Sigmoid colon (tissue), 7 donors: ENCODE results near the gene TGFBI. TPM values are rescaled to one million over a fixed set of nuclear protein-coding genes. Genes with fewer than 3 reads are reported as not detected.
"Not testable (repeated sequence)": the region's sequence is repeated elsewhere in the genome, so short reads cannot be mapped to it uniquely, and the experiment has no call there.

Source experiments
- DNase-seq: peaks from one replicate; pipeline ENCODE4 v3.0.0-alpha.2; 2019
- H3K27ac ChIP-seq, 4 donors: fragments of 200-600 bp; sonication (generic); one replicate each; pipeline ENCODE4 v1.5.1; 2016 to 2019; ENCODE audit warnings: mild to moderate bottlenecking in 1 of 4
- H3K27me3 ChIP-seq, 3 donors: fragments of 200-600 bp; sonication (generic); one replicate each; pipeline ENCODE4 v1.5.1; 2019; ENCODE audit warnings: mild to moderate bottlenecking in 1 of 3
- H3K36me3 ChIP-seq, 4 donors: fragments of 200-600 bp; sonication (generic); one replicate each; pipeline ENCODE4 v1.5.1; 2016 to 2019
- H3K4me1 ChIP-seq, 4 donors: fragments of 200-600 bp; sonication (generic); one replicate each; pipeline ENCODE4 v1.5.1; 2017 to 2019
- H3K4me3 ChIP-seq, 4 donors: fragments of 200-600 bp; sonication (generic); one replicate each; pipeline ENCODE4 v1.5.1; 2017 to 2019; ENCODE audit warnings: mild to moderate bottlenecking in 2 of 4, moderate library complexity in 1 of 4
- H3K9me3 ChIP-seq, 4 donors: fragments of 200-600 bp in 3 of 4; sonication (generic) in 3 of 4; one replicate each; pipeline versions ENCODE4 v1.5.1 to v1.6.1; 2013 to 2019
- EP300 ChIP-seq, 4 donors: sonication (generic); formaldehyde crosslinking; IDR thresholded peaks; one replicate each; pipeline ENCODE4 v1.6.1; 2017; ENCODE audit warnings: antibody characterized with exemption in 4 of 4
- POLR2A ChIP-seq, 2 donors: fragments of 450-650 bp; IDR thresholded peaks; one replicate each; pipeline ENCODE4 v1.6.1; 2016; ENCODE audit warnings: antibody characterized with exemption in 2 of 2, mild to moderate bottlenecking in 2 of 2, moderate library complexity in 2 of 2
- POLR2AphosphoS5 ChIP-seq, 4 donors: sonication (generic); formaldehyde crosslinking; IDR thresholded peaks; one replicate each; pipeline ENCODE4 v1.6.1; 2017; ENCODE audit warnings: antibody characterized with exemption in 4 of 4
- WGBS, 2 donors: extraction: QIAGEN DNeasy Blood & Tissue Kit; methylation state at CpG; one replicate each; pipeline ENCODE4 v1.1.7; 2013; 5-methylcytosine and 5-hydroxymethylcytosine counted together
- intact Hi-C: fragments of 100-400 bp; cut with DNase I; formaldehyde crosslinking; loops from one replicate; pipeline ENCODE4 v1.15.1; 2023
- polyA plus RNA-seq, 3 donors: library from polyadenylated mRNA; stranded (reverse); fragments of 200-250 nt; gene quantifications; one replicate each; pipeline ENCODE4 v1.2.3, GENCODE V29; 2013
- total RNA-seq, 4 donors: library from RNA; depleted of rRNA; stranded (reverse); fragments of >200 nt; gene quantifications; one replicate each; pipeline ENCODE4 v1.1.0, GENCODE V29; 2016
- TF ChIP-seq, protein P1 (sequence below), 4 experiments: fragments of 450-650 bp in 3 of 4; fragments of 200-600 bp in 1 of 4; IDR thresholded peaks; one replicate each; pipeline ENCODE4 v1.5.1; 2016 to 2019; ENCODE audit warnings: antibody characterized with exemption in 4 of 4, mild to moderate bottlenecking in 3 of 4, moderate library complexity in 2 of 4
- donor health status: healthy with polysubstance abuse.
- donor health status: Bipolar disorder and iron deficiency.
- donor health status: healthy.

Gene TGFBI
- total and polyA plus RNA-seq, 7 donors, result 48.6 to 178 (median 67.4) TPM

- peak overlapping the region in 1 of 4 donors; percentile 19 for H3K27ac ChIP-seq
- peaks cover 0 to 10% (median 4%) of the 10 kb centered on the region in 4 donors for H3K36me3 ChIP-seq
- DNase-seq, result no peak
- peaks cover 0 to 3% (median 0%) of the 10 kb centered on the region in 4 donors for H3K9me3 ChIP-seq
- H3K4me1 ChIP-seq, result peaks cover 0 to 34% (median 30%) of the 10 kb centered on the region in 4 donors
- WGBS, 2 donors, result 32 to 61% methylated on average over 4 of the region's 4 CpGs
- no peaks in the 10 kb centered on the region for H3K27me3 ChIP-seq
- no peak for TF ChIP-seq EP300 (IDR thresholded peaks at IDR 0.05)
- TF ChIP-seq POLR2AphosphoS5 (IDR thresholded peaks at IDR 0.05), result no peak
- no peak for TF ChIP-seq POLR2A (IDR thresholded peaks at IDR 0.05)
- TF ChIP-seq, protein P1, sequence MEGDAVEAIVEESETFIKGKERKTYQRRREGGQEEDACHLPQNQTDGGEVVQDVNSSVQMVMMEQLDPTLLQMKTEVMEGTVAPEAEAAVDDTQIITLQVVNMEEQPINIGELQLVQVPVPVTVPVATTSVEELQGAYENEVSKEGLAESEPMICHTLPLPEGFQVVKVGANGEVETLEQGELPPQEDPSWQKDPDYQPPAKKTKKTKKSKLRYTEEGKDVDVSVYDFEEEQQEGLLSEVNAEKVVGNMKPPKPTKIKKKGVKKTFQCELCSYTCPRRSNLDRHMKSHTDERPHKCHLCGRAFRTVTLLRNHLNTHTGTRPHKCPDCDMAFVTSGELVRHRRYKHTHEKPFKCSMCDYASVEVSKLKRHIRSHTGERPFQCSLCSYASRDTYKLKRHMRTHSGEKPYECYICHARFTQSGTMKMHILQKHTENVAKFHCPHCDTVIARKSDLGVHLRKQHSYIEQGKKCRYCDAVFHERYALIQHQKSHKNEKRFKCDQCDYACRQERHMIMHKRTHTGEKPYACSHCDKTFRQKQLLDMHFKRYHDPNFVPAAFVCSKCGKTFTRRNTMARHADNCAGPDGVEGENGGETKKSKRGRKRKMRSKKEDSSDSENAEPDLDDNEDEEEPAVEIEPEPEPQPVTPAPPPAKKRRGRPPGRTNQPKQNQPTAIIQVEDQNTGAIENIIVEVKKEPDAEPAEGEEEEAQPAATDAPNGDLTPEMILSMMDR (IDR thresholded peaks at IDR 0.05), result no peak
- H3K4me3 ChIP-seq, result no peak overlapping the region
- intact Hi-C loops, result no loop called here
Measured at GRCh38 chr5:136040746-136041415, 12.1 kb downstream of the TGFBI start.

- whole genome bisulfite sequencing, 2 donors, result 76 to 82% methylated on average over 1 of the region's 1 CpG
- no peak overlapping the region for H3K4me3 ChIP-seq
- no peak overlapping the region for H3K27ac ChIP-seq
- H3K27me3 ChIP-seq, result no peaks in the 10 kb centered on the region
- DNase-seq, result no peak
- intact Hi-C loops, result no loop called here
- peaks cover 0 to 22% (median 18%) of the 10 kb centered on the region in 4 donors for H3K4me1 ChIP-seq
- H3K36me3 ChIP-seq, result peaks cover 0 to 21% (median 7%) of the 10 kb centered on the region in 4 donors
- TF ChIP-seq EP300 (IDR thresholded peaks at IDR 0.05) (no peak), POLR2AphosphoS5 (IDR thresholded peaks at IDR 0.05) (no peak), POLR2A (IDR thresholded peaks at IDR 0.05) (no peak)
- TF ChIP-seq, protein P1 (IDR thresholded peaks at IDR 0.05), result no peak
- H3K9me3 ChIP-seq, result peaks cover 0 to 3% (median 0%) of the 10 kb centered on the region in 4 donors
Measured at GRCh38 chr5:136042156-136042555, 13.4 kb downstream of the TGFBI start.

DNA sequence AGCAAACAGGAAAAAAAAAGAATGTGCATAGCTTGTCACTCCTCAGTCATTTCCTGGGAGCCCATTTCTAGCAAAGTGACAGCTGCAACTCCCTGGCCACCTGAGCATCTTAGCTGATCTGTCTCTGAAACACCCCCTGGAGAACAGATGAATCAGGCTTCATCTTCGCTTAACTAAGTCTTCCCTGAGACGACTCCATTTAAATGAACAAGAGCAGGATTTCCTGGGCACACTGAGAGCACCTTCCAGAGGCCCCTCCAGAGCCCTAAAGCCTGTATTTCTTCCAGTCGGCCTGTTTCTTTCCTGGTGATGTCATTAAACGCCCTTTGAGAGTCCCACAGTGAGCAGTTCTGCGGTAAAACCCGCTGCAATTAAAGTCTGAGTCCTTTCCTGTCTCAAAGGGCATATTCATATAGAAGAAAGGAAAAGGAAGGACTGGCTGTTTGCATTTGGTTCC is 13.9 kb downstream of the TGFBI start:
- no peak for DNase-seq
- no peaks in the 10 kb centered on the region for H3K27me3 ChIP-seq
- intact Hi-C loops, result no loop called here
- peaks cover 0 to 20% (median 12%) of the 10 kb centered on the region in 4 donors for H3K4me1 ChIP-seq
- 16 to 20% methylated on average over 6 of the region's 6 CpGs for WGBS, 2 donors
- H3K4me3 ChIP-seq, result no peak overlapping the region
- peaks cover 0 to 25% (median 10%) of the 10 kb centered on the region in 4 donors for H3K36me3 ChIP-seq
- H3K27ac ChIP-seq, result no peak overlapping the region
- H3K9me3 ChIP-seq, result peaks cover 0 to 3% (median 0%) of the 10 kb centered on the region in 4 donors
- TF ChIP-seq POLR2A (IDR thresholded peaks at IDR 0.05) (no peak), EP300 (IDR thresholded peaks at IDR 0.05) (no peak), POLR2AphosphoS5 (IDR thresholded peaks at IDR 0.05) (no peak)
- TF ChIP-seq, protein P1 (IDR thresholded peaks at IDR 0.05), result no peak

DNA sequence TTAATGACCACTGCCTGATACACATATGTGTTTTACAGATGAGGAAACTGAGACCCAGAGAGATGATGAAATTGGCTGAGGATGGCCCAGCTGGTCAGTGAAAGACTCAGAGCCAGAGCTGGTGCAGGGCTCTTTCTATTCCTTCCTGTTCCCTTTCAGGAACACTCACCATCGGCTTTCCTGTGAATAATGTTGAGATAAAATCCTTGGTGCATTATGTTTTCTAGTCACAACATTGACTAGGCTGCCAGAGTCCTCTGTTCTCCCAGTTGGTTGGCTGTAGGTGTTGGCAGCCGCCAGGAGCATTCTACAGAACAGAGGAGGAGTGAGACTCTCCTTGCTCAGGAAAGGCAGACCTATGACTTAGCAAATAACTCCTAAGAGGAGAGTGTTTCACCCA is 14.8 kb downstream of the TGFBI start:
- H3K4me3 ChIP-seq, result no peak overlapping the region
- peaks cover 0 to 33% (median 13%) of the 10 kb centered on the region in 4 donors for H3K36me3 ChIP-seq
- DNase-seq, result peak; percentile 29
- H3K4me1 ChIP-seq, result peaks cover 0 to 16% (median 8%) of the 10 kb centered on the region in 4 donors
- intact Hi-C loops, result no loop called here
- peaks cover 0 to 2% (median 0%) of the 10 kb centered on the region in 4 donors for H3K9me3 ChIP-seq
- H3K27ac ChIP-seq, result no peak overlapping the region
- 86 to 88% methylated on average over 2 of the region's 2 CpGs for WGBS, 2 donors
- no peaks in the 10 kb centered on the region for H3K27me3 ChIP-seq
- TF ChIP-seq POLR2A (IDR thresholded peaks at IDR 0.05), result no peak

DNA sequence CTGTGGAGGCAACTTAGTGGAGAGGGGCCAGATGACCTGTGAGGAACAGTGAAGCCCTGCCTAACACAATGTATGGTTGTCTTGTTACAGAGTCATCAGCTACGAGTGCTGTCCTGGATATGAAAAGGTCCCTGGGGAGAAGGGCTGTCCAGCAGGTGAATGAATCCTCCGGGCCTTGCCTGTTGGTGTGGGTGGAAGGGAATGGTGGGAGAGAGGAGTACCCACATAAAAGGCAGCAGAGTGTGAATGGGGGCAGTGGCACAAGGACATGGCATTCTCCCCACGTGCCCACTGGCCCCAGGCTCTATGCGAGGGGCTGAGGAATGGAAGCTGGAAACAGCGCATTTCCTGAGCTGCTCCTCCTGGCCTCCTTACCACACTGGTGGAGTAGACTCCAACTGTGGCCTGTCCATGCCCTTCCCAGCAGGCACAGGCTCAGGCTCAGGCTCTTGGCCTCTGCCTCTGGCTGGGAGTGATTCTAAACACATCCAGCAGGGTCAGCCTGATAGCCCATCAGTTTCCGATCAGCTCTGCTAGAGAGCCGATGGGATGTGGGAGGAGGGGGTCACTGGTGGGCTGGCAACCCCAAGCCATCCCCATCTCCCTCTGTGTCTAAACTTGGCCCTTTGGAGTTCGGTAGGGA is 15.3 kb downstream of the TGFBI start:
- TF ChIP-seq, protein P1 (IDR thresholded peaks at IDR 0.05), result no peak
- TF ChIP-seq EP300 (IDR thresholded peaks at IDR 0.05), result no peak
- no peak for TF ChIP-seq POLR2AphosphoS5 (IDR thresholded peaks at IDR 0.05)
- TF ChIP-seq POLR2A (IDR thresholded peaks at IDR 0.05), result no peak
- H3K36me3 ChIP-seq, result peaks cover 0 to 36% (median 16%) of the 10 kb centered on the region in 4 donors
- H3K4me3 ChIP-seq, result no peak overlapping the region
- H3K4me1 ChIP-seq, result peaks cover 0 to 16% (median 8%) of the 10 kb centered on the region in 4 donors
- peak; percentile 37 for DNase-seq
- no peaks in the 10 kb centered on the region for H3K27me3 ChIP-seq
- 95 to 98% methylated on average over 8 of the region's 8 CpGs for WGBS, 2 donors
- no peaks in the 10 kb centered on the region for H3K9me3 ChIP-seq
- intact Hi-C loops, result no loop called here
- H3K27ac ChIP-seq, result no peak overlapping the region

- DNase-seq, result peak; percentile 17
- intact Hi-C loops, H3K4me3 ChIP-seq, H3K9me3 ChIP-seq, H3K27me3 ChIP-seq, H3K4me1 ChIP-seq, H3K27ac ChIP-seq: not testable (repeated sequence)
- 95 to 96% methylated on average over 8 of the region's 8 CpGs for WGBS, 2 donors
- H3K36me3 ChIP-seq, result peaks cover 0 to 46% (median 23%) of the 10 kb centered on the region in 4 donors
Measured at GRCh38 chr5:136045026-136045425, 16.2 kb downstream of the TGFBI start.
